ENCODE data around the gene CNTNAP2. TPM values are rescaled to one million over a fixed set of nuclear protein-coding genes. Genes with fewer than 3 reads are reported as not detected.

The CNTNAP2 gene
- total and polyA plus RNA-seq, 2 of the 8 experiments (the other 6 are each of a cell fraction or from before 2014, with no cell fraction given): 27.9 to 71.0 TPM

- no peak for TF ChIP-seq RNF2 (IDR thresholded peaks at IDR 0.05; ENCODE audit: borderline replicate concordance, low read depth, low read length, missing control alignments, poor library complexity, severe bottlenecking)
Observed at GRCh38 chr7:148091882-148092281, 1975.3 kb downstream of the CNTNAP2 start (continued).
